GM18873 (cell line): ENCODE measurements around the gene OSBP2.

ENCODE experiments used
- ATAC-seq: cut with Tn5 transposase; IDR thresholded peaks from one replicate; pipeline ENCODE4 v1.9.1; 2021; ENCODE audit warnings: mild to moderate bottlenecking, moderate library complexity, moderate number of reproducible peaks; ENCODE audit not compliant: unreplicated experiment, low FRiP score

The OSBP2 gene, protein sequence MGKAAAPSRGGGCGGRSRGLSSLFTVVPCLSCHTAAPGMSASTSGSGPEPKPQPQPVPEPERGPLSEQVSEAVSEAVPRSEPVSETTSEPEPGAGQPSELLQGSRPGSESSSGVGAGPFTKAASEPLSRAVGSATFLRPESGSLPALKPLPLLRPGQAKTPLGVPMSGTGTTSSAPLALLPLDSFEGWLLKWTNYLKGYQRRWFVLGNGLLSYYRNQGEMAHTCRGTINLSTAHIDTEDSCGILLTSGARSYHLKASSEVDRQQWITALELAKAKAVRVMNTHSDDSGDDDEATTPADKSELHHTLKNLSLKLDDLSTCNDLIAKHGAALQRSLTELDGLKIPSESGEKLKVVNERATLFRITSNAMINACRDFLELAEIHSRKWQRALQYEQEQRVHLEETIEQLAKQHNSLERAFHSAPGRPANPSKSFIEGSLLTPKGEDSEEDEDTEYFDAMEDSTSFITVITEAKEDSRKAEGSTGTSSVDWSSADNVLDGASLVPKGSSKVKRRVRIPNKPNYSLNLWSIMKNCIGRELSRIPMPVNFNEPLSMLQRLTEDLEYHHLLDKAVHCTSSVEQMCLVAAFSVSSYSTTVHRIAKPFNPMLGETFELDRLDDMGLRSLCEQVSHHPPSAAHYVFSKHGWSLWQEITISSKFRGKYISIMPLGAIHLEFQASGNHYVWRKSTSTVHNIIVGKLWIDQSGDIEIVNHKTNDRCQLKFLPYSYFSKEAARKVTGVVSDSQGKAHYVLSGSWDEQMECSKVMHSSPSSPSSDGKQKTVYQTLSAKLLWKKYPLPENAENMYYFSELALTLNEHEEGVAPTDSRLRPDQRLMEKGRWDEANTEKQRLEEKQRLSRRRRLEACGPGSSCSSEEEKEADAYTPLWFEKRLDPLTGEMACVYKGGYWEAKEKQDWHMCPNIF

DNA sequence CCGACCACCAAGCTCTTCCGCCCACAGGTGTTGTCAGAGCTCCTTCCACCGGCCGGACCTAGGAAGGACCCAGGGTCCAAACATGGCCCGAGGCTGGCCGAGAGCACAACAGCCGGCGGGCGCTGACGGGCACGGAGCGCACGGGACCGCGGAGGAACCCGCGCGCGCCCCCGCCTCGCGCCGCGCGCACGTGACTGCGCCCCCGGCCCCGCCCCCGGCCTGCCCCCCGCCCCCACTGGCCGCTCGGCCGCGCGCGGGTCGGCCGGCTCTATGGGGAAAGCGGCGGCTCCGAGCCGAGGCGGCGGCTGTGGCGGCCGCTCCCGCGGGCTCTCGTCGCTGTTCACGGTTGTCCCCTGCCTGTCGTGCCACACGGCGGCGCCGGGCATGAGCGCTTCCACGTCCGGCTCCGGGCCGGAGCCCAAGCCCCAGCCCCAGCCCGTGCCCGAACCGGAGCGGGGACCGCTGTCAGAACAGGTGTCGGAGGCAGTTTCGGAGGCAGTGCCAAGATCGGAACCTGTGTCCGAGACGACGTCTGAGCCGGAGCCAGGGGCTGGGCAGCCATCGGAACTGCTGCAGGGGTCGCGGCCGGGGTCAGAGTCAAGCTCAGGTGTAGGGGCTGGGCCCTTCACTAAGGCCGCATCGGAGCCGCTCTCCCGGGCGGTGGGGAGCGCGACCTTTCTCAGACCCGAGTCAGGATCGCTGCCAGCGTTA is at the start of gene OSBP2:
Gene OSBP2, plus strand, starts transcription at position 235 of the 711 bp plus-strand sequence. Its CDS starts 36 bp downstream, at position 271.
- no peak for ATAC-seq

DNA sequence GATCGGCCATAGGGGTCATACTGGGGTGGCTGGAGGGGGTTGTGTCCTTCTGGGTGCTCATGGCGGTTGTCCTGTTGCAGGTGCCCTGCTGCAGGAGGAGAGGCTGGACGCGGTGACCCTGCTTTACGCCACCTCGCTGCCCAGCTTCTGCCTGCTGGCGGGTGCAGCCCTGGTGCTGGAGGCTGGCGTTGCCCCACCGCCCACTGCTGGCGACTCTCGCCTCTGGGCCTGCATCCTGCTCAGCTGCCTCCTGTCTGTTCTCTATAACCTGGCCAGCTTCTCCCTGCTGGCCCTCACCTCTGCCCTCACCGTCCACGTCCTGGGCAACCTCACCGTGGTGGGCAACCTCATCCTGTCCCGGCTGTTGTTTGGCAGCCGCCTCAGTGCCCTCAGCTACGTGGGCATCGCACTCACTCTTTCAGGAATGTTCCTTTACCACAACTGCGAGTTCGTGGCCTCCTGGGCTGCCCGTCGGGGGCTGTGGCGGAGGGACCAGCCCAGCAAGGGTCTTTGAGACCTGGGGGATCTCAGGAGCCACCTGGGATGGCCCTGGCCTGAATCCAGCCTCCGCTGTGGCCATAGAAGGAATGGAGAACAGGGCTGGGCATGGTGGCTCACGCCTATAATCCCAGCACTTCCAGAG is 48.0 kb upstream of the OSBP2 start:
- no peak for ATAC-seq

DNA sequence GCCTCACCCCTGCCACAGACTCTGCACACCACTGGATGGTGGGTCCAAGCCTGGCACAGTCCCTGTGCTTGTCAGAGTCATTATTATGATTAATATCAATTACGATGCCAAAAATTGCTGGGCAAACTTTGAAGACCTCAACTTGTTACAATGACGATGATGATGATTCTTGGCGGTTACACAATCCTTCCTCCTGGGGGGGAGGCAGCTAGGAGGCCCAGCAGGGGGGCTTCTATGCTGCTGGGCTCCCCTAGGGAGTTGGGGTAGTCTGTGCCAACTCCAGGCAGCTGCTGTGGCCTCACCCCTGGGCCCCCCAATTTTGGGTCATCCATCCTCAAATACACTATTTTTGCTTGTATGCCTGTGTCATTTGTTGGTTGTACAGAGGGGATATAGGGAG is 47.1 kb upstream of the OSBP2 start:
- no peak for ATAC-seq

DNA sequence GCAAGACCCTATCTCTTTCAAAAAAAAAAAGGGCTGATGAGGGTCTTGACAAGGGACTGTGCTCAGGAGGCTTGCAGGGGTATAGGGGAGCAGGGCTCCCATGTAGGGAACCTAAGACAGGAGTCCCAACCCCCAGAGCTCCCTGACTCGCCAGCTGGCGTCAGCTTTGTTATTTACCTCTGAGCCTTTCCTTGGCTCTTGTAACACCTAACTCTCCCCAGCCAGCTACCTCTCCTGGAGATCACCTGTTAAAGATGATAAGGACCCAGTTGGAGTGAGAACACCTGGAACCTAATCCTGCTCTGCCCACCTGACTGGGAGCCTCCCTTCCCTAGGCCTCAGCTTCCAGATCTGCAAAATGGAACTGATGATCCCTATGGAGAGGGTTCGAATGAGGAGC is 45.8 kb upstream of the OSBP2 start:
- no peak for ATAC-seq

DNA sequence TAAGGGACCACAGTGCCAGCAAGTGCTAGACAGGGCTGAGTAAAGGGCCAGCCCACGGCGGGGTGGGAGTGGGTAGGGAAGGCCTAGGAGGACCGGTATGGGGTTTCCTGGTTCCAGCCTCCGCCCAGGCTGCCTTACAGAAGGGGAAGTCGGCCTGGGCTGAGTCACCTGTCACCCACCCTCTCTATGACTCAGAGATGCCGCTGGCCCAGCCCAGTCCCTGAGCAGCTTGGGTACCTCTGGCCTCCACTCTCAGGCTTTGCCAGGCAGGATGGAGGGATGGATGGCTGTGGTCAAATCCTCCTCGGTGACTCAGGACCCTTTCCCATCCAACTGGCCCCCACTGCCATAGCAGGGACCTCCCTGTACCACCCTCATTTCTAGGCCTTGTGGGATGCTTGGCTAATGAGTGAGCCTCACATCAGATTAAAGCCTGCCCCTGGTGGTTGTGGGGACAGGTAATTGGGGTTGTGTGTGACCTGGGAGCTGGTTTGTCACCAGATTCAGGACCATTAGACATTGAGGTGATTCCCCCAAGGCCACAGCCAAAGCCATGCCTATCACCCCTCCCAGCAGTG is 45.2 kb upstream of the OSBP2 start:
- ATAC-seq = no peak

DNA sequence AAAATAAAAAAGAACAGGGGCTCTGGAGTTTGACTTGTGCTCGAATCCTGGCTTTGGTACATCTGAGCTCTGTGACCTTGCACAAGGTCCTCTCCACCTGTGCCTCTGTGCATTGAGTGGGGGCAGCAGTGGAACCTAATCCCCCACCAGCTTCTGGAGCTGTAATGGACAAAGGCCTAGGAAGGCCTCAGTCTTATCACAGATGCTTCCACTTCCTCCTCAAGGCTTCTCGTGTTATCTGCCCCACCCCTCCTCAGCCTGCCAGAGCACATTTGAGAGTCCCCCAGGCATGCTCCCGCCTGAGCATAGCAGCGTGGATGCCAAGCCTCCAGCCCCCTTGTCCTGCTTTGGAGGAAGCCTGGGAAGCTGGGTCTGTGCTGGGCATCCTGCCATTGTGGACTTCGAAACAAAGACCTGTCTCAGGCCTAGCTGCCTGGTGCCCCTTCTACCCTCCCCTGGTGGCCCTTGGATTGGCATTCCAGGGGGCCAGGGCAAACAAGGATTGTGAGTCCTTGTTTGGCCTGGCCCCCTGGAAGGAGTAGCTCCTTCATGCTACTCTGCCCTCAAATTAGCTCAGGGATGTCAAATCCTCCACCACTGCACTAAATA is 44.1 kb upstream of the OSBP2 start:
- ATAC-seq = no peak

DNA sequence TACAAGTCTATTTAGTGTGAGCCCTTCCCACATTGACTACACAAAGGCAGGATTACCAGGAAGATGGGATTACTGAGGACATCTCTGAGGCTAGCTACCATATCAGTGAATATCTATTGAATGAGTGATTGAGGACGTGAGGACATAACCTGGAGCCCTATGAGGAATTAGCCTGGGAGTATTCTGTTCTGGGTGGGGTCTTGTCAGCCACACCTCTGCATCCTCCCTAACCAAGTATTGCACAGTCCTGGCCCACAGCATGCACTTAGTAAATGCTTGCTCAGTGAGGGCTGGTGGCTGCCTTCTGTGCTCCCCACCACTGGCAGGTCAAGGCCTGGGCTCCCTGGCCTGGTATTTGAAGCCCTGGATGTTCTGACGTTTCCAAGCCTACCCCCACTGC is 41.8 kb upstream of the OSBP2 start:
- no peak for ATAC-seq

DNA sequence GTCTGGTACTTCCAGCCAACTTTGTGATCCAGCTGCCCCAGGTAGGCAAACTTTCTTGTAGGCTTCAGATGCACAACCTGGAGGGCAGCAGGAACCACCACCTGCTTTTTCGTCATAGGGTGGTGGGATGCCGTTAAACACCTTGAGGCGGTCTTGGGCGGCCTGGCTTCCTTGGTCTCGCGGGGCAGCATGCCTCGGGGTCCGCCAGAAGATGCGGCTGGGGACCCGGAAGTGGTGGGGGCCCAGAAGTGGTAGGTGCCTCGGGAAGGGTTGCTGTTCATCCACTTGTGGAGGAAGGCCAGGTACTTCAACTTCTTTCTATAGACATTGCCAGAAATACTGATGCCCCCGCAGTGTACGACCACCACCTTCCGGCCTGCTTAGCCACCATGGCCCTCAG is 40.3 kb upstream of the OSBP2 start:
- ATAC-seq = no peak

DNA sequence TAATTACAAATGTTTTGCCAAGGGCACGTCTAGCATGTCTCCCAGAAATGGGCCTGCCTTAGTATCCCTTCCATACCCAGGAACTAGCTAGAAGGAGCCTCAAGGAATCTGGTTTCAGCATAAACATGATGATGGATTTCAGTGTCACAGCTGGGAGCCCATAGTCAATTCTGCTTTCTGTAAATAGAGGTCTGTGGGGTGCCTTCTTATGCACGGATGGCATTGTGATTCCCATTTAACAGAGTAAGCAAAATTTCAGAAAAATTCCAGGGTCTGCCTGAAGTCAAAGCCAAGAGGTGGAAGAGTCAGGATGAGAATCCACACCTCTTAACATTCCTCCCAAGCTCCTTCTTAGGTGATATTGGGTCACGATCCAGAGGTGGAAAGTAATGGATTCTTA is 39.1 kb upstream of the OSBP2 start:
- ATAC-seq = no peak

DNA sequence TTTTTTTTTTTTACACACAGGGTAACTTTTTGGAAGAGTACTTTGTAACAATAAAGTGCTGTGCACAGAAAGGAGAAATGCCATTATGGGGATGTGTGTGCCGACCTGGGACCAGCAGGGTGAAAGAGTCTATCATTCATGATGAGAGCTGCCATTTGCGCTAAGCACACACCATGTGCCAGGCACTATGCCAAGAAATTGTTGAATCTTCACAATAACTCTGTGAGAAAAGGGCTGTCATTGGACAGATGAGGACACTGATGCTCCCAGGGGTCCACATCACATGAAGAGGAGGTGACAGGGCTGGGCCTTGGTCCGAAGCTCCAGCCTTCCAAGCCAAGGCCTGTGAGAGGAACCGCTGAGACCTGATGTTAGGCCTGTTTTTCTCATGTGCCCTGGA is 32.6 kb upstream of the OSBP2 start:
- no peak for ATAC-seq

DNA sequence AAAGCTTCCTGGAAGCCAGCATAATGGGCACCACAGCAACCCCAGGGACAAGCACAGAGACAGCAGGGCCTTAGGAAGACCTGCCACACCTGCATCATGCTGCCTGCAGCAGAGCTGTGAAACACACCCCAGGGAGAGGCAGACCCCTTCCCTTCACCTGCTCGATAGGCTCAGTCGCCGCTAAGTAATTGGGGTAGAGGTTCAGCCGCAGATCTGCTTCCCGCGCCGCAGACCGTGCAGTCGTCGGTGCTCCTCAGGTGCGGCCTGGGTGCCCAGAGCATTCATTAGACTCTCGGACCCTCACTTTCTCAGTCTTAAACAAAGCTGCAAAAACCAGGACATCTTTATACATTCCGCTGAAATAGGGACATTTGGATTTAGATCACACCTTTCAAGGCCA is 29.9 kb upstream of the OSBP2 start:
- no peak for ATAC-seq

DNA sequence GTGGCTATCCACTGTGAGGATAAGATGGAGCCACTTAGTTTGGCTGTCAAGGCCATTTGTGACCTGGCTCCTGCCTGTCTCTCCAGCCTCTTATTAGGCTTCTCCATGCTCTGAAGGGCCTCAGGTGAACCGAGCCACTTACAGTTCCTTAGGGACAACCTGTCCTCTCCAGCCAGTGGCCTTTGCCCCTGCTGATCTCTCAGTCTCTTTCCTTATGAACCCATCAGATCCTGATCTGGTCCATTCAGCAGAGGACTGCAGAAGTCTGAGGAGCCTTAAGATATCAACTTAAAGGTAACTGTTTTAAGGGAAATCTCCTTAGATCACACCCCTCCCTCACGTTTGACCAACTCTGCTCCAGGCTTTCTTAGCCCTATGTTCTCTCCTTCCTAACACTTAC is 29.4 kb upstream of the OSBP2 start:
- ATAC-seq = no peak

DNA sequence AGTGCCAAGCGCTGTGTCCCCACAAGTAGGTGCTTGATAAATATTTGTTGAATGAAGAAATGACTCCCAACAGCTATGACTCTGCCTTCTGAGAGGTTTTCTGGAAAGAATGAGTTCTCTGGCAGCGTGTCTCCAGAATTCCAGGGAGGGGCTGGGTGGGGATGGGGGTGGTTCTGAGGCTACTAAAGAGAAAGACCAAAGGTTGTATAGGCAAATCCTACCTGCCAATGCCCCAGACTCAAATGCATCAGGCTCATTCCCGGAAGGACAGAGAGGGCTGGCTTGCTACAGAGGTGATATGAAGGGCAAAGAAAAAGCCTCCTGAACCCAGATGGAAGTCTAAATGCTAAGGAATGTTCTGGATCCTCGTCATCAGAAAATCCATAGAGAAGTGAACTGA is 28.9 kb upstream of the OSBP2 start:
- no peak for ATAC-seq

DNA sequence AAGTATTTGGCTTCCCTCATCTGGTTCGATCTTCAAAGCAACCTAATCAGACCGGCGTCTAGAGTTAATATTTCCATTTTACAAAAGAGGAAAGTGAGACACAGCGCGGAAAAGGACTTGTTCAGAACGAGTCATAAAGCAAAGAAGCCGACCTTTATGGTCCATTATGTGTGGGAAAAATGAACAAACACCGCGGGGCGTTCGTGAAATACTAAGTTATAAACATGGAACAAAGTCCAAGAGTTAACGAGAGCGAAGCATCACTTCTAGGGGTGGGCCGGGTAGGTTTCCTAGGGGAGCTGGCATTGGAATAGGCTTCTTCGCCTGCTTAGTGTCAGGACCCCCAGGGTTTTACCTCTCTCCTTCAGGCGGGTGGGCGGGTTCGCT is 27.6 kb upstream of the OSBP2 start:
- ATAC-seq = no peak

DNA sequence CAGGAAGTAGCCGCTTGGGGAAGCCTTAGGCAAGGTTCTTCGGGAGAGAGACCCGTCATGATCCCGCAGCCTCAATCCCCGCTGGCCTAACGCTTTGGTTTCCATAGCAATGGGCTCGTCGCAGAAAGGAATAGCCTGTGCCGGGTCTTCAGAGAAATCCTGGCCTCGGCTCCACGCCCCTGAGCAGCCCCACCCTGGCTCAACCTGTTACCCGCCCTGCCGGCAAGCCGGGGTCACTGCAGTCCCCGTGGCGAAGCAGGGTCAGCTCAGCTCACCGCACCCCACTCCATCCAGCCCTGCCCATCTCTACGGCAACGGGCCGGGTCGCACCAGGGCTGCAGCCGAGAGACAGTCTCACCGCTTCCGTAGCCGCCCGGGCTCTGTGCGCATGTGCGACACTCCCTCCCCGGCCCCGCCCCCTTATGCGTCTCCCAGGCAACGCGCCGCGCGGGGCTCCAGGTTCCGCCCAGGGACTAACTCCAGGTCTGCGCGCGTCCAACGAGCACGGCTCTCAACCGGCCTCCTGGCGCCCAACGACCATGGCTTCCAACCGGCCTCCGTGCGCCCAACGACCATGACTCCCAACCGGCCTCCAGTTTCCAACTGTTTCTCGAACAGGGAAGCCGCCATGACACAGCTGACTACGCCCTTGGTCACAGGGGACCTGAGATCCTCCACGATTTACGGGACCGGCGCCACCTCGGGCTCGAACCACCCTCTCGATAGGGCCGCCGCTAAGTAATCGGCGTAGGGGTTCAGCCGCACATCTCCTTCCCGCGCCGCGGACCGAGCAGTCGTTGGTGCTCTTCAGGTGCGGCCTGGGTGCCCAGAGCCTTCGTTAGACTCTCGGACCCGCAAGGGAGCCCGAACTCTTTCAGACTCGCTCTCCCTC is 26.9 kb upstream of the OSBP2 start, which contains the start of gene DUSP18:
Gene DUSP18, minus strand, starts transcription at position 382 of the 892 bp plus-strand sequence. CDS start 3,872 bp downstream, outside the sequence.
- peak; percentile 64 for ATAC-seq

DNA sequence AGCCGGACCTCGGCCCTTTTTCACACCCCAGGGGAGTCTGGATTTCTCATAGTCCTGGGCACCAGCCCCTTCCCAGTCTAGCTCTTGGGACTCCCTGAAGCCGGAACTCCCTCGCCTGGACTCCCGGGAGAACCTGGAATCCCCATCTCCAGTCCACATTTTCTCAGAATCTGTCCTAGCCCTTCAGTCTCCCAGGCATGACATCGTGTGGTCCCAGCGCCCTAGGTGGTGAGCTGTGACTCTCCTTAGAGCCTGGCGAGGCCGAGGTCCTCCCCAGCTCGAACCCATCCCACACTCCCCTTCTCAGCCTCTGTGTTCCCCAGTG is 26.3 kb upstream of the OSBP2 start:
- ATAC-seq = no peak

DNA sequence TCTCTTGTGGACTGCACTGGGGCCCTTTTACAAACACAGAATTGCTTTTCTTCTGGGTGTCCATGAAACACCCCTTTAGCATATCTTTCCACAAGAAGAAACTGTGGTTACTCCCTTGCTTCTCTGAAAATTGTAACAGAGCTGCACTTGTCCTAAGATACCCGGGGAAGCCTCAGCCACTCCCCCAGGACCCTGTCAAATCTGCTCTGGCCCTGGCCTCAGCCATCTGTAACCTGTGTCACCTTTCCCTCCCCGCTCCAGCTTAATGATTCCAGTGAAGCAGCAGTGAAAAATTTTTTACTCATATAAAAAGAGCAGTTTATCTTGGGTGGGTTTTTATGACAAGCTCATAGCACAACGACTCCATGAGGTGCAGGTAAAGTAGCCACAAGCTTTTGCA is 23.6 kb upstream of the OSBP2 start:
- ATAC-seq = no peak

DNA sequence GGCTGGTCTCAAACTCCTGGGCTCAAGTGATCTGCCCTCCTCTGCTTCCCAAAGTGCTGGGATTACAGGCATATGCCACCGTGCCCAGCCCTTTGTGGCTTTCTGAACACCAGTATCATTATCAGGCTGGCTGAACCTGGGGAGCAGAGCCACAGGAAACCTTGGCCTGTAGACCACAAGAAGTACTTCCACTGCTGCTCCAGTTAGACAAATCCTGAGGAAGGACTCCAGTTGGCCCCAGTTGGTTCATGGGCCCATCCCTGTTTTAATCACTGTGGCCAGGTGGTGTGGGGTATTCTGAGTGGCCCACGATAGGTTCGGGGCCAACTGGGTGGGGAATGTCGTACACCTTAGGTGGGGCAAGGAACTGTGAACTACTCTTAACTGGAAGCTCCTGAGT is 21.5 kb upstream of the OSBP2 start:
- no peak for ATAC-seq

DNA sequence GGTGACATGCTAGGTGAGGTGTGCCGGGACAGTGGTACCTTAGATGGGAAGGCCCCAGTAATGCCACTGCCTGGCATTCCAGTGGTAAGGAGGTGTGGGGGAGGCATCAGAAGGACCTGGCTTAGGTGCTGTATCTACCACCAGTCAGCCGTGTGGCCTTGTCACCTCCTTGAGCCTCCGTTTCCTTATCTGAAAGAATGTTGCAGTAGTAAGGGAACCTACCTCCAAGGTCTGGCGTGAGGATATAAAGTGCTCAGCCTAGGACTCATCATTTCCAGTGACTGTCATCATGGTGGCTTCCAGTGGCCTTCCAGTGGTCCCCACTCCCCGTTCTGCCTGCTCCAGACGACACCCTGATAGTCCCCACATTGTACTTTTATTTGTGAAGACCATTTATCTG is 20.2 kb upstream of the OSBP2 start:
- no peak for ATAC-seq
